ENCODE measurements around the gene TAS1R1. TPM values are rescaled to one million over a fixed set of nuclear protein-coding genes. Genes with fewer than 3 reads are reported as not detected.

The TAS1R1 gene
- total and polyA plus RNA-seq, 9 of the 15 experiments (the other 6 are each of a cell fraction or from before 2014, with no cell fraction given) = 0.06 TPM; not detected in 8

DNA sequence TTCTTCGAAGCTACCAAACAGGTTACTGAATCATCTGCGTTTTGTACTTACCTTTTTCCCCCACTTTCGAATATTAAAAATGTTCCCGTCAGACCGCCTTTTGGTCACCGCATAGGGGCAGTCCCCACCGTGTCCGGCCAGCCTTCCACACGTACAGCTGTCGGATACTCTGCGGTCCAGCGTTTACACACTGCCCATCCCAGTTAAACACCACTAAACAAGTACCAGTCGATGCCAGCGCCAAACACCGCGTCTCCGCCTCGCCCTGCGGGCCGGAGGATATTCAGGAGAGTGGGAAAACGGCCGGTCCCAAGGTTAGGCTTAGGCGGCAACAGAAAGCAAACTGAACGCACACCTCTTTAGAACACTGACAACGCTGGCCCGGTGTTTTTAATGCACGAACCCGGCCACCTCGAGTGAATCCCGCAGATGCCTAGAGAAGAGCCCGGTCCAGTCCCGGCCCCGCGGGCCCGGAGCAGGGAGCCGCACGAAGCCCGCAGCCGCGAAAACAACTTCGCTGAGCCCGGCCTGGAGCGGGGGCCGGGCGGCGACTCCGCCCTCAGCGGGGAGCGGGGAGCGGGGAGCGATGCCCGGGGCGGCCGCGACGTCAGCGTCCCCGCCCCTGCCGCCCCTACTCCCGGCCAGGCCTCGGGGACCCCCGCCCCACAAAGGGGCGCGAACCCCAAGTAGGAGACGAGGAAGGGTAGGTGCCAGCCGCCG is 57.7 kb downstream of the TAS1R1 start (continued):
- TF ChIP-seq TCF7 (IDR thresholded peaks at IDR 0.05; ENCODE audit: borderline replicate concordance) (no peak), ZC3H11A (IDR thresholded peaks at IDR 0.05; ENCODE audit: low read depth, low read length) (no peak), KDM5B (IDR thresholded peaks at IDR 0.05; ENCODE audit: insufficient replicate concordance, low read depth, low read length) (peak; percentile 55), CHD7 (IDR thresholded peaks at IDR 0.05; ENCODE audit: low read depth, low read length) (no peak), ARNT (IDR thresholded peaks at IDR 0.05) (no peak), PML (IDR thresholded peaks at IDR 0.05; ENCODE audit: low read length) (peak; percentile 46; the same call in 1 of the 2 replicates), SNIP1 (IDR thresholded peaks at IDR 0.05; ENCODE audit: low read depth) (no peak), ZNF445 (CRISPR knock-in tag; IDR thresholded peaks at IDR 0.05; ENCODE audit: low read depth) (no peak), RNF2 (IDR thresholded peaks at IDR 0.05) (no peak), RAD51 (IDR thresholded peaks at IDR 0.05; ENCODE audit: borderline replicate concordance, low read depth) (no peak), FOXJ3 (CRISPR knock-in tag; IDR thresholded peaks at IDR 0.05) (no peak), EHMT2 (IDR thresholded peaks at IDR 0.05) (no peak), BHLHE40 (IDR thresholded peaks at IDR 0.05; ENCODE audit: low read length) (0 out of 2 replicates have a peak, but pooled peaks have one; percentile 7), MAFK (IDR thresholded peaks at IDR 0.05; ENCODE audit: low read length) (no peak)
- TF ChIP-seq, protein P1, sequence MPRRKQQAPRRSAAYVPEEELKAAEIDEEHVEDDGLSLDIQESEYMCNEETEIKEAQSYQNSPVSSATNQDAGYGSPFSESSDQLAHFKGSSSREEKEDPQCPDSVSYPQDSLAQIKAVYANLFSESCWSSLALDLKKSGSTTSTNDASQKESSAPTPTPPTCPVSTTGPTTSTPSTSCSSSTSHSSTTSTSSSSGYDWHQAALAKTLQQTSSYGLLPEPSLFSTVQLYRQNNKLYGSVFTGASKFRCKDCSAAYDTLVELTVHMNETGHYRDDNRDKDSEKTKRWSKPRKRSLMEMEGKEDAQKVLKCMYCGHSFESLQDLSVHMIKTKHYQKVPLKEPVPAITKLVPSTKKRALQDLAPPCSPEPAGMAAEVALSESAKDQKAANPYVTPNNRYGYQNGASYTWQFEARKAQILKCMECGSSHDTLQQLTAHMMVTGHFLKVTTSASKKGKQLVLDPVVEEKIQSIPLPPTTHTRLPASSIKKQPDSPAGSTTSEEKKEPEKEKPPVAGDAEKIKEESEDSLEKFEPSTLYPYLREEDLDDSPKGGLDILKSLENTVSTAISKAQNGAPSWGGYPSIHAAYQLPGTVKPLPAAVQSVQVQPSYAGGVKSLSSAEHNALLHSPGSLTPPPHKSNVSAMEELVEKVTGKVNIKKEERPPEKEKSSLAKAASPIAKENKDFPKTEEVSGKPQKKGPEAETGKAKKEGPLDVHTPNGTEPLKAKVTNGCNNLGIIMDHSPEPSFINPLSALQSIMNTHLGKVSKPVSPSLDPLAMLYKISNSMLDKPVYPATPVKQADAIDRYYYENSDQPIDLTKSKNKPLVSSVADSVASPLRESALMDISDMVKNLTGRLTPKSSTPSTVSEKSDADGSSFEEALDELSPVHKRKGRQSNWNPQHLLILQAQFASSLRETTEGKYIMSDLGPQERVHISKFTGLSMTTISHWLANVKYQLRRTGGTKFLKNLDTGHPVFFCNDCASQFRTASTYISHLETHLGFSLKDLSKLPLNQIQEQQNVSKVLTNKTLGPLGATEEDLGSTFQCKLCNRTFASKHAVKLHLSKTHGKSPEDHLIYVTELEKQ (CRISPR knock-in tag; IDR thresholded peaks at IDR 0.05) = no peak
